GM08714 (cell line): ENCODE data around the gene TM7SF2.

Experiments used
- H3K4me3 ChIP-seq: fragments of 200-500 bp; sonication (Bioruptor generic); 2 replicates; pipeline ENCODE4 v1.5.1; 2014; ENCODE audit warnings: mild to moderate bottlenecking, low read length, inconsistent platforms
- ZNF274 ChIP-seq: IDR thresholded peaks from 2 replicates; pipeline ENCODE4 v1.6.1; 2012; ENCODE audit warnings: mild to moderate bottlenecking, low read depth, low read length

Gene TM7SF2

DNA sequence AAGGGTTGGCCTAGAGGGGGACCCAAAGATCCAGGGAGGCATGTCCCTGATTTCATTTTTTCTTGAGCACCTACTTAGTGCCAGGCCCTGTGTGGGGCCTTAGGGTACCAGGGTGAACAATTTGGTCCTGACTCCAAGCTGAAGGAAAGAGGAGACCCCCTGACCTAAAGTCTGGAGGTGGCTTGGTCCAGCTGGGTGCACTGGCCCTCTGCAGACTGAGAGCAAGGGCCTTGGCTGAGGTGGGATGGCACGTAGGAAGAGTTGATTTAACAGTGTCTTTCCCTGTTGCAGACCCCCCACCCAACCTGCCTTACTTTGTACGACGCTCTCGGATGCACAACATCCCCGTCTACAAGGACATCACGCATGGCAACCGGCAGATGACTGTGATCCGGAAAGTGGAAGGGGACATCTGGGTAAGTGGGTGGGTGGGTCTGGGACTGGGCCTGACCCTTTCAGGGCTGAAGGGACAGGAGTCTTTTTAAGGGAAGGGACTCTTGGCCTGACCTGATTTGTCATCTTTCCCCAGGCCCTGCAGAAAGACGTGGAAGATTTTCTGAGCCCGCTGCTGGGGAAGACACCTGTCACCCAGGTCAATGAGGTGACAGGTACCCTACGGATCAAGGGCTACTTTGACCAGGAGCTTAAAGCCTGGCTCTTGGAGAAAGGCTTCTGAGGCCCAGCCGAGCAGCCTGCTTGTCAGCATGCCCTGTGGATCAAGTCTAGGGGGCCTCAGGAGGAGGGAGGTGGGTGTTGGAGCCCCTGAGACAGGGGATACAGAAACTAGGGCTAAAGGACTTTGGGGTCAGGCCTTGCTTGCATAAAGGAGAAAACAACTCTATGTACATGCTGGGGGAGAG lies 13.8 kb downstream of the TM7SF2 start:
- H3K4me3 ChIP-seq, result no peak overlapping the region
- no peak for TF ChIP-seq ZNF274

GRCh38 chr11:65126624-65127274 lies 15.1 kb downstream of the TM7SF2 start:
- TF ChIP-seq ZNF274, result no peak
- H3K4me3 ChIP-seq, result no peak overlapping the region

DNA sequence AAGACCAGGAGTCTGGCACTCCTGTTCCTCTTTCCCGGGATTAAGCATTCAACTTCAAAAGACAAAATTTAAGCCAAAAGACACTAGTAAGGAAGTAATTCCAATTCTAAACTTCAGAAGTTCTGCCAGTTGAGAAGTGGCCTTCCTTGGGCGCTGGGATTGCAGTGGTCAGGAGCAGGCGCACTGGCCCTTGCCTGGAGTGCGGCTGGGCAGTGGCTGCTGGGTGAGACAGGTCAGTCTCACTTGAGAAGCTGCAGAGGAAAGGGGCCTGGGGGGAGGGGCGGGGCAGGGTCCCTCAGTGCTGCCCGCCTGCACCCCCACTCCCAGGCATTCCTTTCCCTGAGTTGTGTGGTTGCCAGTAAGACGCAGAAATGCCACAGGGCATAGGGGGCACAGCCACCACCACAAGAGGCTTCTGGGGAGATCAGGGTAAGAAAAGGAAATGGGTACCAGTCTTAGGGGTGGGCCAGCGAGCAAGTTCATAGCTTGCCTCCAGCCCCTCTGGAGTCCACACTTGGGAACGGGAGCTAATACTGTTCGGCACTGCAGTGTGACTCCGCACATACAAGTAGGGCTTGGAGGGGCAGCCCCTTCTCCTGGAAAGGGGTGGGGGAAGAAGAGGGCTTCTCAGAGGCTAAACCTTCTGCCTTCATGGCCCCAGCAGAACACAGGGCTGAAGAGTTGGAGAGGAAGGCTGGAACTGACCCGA lies 16.0 kb downstream of the TM7SF2 start:
- H3K4me3 ChIP-seq, result no peak overlapping the region
- no peak for TF ChIP-seq ZNF274

DNA sequence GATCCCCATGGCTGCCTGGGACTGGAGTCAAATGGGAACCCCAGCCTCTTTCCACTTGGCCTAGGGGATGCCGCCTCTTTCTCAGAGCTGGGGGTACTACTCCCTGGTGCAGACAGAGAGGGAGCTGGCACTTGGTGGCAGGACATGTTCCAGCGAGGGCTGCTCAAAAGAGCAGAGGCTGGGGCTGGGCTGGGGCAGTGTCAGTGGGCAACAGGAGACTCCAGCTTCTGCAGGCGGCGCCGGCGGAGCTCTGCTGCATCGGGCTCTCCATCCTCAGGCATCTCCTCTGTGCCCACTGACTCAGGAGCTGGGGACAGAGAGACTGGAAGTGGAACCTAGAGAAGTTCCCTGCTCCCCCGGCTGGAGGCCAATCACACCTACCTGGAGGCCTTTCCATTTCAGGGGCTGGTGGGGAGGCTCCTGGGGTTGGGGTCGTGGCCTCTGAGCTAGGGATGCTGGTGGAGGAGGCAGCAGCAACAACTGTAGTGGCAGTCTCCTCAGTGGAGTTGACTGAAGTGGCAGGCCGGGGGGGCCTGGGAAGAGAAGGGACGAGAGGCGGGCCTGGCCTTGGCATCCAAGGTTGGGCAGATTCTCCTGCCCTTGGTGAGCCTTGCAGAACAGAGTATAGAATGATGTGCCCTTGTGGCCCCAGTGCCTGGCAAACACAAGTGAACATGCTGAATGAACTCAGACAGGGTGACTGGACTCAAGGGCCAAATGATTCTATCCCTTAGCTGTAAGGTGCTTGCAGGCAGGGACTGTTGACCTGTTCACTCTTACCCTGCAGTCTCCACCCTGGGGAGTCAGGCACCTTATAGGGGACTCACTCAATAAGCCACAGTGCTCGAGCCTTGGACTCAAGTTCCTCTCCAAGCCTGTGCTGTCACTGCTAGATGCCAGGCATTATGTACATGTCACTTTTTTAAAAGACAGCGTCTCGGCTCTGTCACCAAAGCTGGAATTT lies 16.8 kb downstream of the TM7SF2 start:
- no peak for TF ChIP-seq ZNF274

GRCh38 chr11:65129649-65130441 lies 18.2 kb downstream of the TM7SF2 start:
- TF ChIP-seq ZNF274, result no peak
- H3K4me3 ChIP-seq, result no peak overlapping the region

More for the DNA sequence above, 16.8 kb downstream of the TM7SF2 start:
- no peak overlapping the region for H3K4me3 ChIP-seq

DNA sequence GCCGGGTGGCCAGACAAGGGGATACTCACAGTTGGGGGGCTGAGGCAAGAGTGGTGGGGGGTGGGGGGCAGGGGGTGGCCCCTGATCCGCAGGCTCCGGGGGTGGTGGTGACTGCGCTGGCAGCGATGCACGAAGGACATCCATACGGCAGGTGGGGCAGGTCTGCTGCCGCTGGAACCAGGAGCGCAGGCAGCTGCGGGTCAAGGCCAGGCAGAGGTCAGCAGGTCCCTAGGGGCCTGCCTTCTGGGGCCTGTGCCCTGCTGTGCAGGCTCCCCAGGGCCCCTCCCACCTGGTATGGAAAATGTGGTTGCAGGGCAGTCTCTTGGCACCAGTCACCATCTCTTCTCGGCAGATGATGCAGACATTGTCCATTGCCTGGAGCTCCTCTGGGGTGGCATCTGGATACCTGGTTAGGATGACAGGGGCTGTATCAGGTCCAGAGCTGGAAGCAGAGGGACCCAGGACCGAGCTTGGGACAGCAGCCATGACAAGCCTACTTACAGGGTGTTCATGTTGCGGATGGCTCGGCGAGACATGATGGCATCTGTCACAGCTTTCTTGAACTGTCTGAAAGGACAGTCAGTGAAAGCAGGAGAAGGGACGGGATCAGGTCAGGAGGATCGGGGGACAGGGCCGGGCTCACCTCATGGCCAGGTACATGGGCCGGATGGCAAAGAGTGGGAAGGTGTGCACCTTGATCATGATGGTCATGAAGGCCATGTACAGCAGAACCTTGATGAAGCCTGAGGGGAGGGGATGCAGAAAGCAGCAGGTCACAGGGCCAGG lies 19.2 kb downstream of the TM7SF2 start:
- no peak for TF ChIP-seq ZNF274
- no peak overlapping the region; the same call in 1 of the 2 replicates for H3K4me3 ChIP-seq

DNA sequence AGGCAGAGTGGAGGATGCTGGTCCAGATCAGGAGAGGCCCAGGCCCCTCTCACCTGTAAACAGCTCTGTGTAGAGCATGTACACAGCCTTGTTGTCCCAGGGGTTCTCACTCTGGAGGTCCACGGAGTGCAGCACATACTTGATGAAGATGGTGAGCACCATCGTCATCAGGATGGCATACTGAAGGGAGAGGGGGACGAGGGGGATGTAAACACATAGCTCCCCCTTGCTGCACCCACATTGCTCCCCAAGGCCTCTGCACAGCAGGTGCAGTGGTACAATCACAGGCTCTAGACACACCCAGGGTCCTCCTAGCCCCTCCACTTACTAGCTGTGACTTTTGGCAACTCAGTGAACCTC lies 19.7 kb downstream of the TM7SF2 start:
- TF ChIP-seq ZNF274, result no peak
- peak overlapping the region; percentile 94; the same call in 1 of the 2 replicates for H3K4me3 ChIP-seq

DNA sequence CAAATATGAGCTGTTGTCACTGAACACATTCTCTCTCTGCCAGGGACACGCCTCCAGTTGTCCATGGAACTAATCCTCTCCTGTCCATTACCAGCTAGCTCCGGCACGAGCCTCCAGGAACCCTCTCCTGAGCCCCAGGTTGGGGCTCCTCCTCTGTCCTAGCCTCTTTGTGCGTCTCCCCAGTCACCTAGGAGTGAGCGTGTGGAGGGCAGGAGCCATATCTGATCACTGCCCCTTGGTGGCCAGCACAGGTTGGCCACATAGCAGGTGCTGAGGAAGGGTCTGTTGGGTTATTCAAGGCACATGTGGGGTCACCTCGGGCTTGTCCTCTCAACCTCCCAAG lies 20.2 kb downstream of the TM7SF2 start:
- H3K4me3 ChIP-seq, result peak overlapping the region; percentile 94; the same call in 1 of the 2 replicates
- TF ChIP-seq ZNF274, result no peak

DNA sequence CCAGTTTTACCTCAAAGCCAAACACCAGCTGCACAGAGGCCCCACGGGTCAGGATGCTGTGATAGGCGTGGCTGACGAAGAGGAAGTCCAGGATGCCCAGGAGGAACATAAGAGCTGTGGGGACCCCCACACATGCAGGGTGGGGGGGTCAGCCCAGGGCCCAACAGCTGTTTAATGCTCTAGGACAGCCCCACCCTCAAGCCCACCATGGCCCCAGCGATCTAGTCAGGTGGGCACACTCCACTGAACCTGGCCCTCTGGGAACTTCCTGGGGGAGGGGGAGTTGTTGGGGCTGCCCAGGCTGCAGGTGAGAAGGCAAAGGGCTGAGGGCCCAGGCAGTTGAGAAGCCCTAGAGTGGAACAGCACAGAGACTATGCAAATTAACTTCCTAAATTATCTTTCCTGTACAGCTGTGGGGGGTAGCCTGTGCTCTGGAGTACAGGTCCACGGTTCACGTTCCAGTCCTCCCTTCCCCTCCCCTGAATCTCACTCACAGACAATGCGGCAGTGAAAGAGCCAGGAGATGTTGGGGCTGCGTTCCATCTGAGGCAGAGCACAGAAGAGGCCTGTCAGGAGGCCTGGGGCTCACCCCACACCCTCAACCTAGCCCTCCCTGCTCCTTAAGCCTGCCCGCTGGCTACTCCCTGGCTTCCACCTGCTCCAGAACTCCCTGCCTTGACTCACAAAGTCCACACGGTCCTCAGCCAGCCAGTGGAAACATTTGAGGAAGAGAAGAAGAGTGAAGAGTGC lies 20.7 kb downstream of the TM7SF2 start:
- H3K4me3 ChIP-seq, result peak overlapping the region; percentile 94; the same call in 1 of the 2 replicates
- TF ChIP-seq ZNF274, result no peak

DNA sequence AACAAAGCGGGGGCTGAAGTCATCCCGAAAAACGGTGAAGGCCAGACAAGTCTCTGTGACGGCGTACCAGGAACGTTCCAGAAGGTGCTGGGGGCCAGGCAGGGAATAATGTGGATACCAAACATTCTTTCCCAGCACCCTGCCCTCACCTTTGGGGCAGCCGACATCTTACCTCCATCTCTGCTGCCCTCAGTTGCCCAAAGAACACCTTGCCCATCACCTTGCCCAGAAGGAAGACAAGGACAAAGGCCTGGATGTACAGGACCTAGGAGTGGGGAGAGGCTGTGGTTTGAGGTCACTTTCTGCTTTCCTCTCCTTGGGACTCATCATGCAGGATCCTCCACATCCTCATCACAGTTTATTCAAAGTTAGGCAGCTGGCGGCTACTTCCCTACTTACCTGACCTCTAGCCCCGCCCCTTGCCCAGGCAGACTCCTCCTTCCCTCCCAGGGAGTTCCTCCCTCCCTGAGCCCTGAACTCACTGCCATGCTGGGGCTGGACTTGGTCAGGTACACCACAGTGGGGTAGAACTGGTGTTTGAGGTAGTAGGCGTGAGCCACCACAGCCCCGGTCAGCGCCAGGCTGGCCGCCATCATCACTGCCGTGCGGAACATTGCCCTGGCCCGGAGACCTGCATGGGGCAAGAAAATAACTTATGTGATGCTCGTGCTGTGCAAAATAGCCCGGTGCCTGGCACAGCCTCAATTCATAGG lies 21.5 kb downstream of the TM7SF2 start:
- no peak for TF ChIP-seq ZNF274
- peak overlapping the region; percentile 94 for H3K4me3 ChIP-seq

- TF ChIP-seq ZNF274, result no peak
- peak overlapping the region; percentile 94 for H3K4me3 ChIP-seq
Observed at GRCh38 chr11:65133724-65134123, 22.1 kb downstream of the TM7SF2 start.
